Stimulated activated CD8-positive, alpha-beta memory T cell treated with anti-CD3 and anti-CD28 coated beads, Interleukin-15, amount 100 ng/mL, for 48 hours (primary cell): Measurements from ENCODE around the gene TSNAX.

ENCODE experiments used
- DNase-seq, 2 donors: peaks; one replicate each; pipeline ENCODE4 v3.0.0-alpha.2; 2020; ENCODE audit warnings: low read depth in 2 of 2

The TSNAX gene

GRCh38 chr1:231518485-231519034, 9.9 kb upstream of the TSNAX start:
- no peak for DNase-seq

- DNase-seq = no peak
These were observed 9.3 kb upstream of the TSNAX start for GRCh38 chr1:231519166-231519565.

- DNase-seq = no peak
These were observed 6.4 kb upstream of the TSNAX start for GRCh38 chr1:231522038-231522437.

DNA sequence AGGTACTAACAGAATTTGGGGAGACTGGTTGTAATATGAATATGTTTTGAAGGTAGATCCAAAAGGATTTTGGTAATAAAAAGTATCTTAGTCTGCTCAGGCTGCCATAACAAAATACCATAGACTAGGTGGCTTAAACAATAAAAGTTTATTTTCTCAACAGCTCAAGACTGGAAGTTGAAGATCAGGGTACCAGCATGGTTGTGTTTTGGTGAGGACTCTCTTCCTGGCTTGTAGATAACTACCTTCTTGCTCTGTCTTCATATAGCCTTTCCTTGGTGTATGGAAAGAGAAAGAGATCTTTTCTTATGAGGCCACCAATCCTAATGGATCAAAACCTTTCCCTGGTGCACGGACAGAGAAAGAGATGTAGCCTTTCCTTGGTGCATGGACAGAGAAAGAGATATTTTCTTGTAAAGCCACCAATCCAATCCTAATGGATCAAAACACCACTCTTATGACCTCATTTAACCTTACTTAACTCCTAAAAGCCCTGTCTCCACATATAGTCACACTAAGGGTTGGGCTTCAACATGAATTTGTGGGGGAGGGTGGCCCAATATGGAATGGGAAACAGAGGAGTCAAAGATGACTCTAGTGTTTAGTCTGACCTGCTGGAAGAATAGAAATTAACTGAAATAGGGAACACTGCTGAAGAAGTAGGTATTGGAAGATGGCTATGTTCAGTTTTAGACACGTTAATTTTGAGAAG, 5.4 kb upstream of the TSNAX start:
- DNase-seq = no peak

- no peak for DNase-seq
These were observed 4.7 kb upstream of the TSNAX start for GRCh38 chr1:231523816-231524215.

DNA sequence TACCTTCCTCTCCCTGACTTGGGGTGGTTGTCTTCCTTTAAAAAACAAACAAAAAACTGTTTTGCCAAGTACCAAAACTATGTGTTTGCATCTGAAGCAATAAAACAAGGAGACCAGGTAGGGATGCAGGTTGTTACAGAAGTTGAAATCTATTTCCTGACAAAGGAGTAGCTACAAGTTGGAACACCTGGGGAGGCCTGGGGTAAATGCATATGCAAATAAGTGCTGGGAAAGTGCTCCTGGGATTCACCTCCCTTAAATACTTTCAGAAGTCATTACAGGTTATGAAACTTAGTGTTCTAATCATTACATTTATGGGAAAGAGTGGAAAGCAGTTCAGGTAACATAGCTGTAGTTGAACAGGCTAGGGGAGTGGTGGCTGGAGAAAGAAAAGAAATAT, 1.9 kb upstream of the TSNAX start:
- DNase-seq = no peak

DNA sequence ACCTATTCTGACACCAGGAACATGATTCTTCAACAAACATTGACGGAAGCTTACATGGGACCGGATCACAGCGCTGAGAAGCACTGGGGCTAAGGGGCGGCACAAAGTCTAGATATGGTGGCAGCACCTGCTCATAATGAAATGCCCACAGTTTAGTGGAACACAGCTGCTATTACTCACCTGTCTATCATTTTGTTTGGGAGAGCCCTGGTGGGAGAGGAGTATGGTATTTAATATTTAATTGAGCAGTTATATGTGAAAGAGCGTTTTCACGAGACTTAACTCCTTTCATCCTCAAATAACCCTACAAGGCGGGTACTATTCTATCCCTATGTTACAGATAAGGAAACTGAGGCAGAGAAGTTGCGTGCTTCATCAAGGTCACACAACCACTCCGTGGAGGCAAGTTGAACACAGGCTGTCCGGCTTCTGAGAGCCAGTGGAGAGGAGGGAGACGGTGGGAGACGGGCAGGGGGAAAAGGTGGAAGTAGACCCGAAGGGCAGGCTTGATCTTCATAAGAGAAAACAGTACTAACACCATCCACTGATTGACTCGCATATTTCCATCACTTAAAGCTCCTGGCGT, 790 bp upstream of the TSNAX start:
- DNase-seq = no peak

DNA sequence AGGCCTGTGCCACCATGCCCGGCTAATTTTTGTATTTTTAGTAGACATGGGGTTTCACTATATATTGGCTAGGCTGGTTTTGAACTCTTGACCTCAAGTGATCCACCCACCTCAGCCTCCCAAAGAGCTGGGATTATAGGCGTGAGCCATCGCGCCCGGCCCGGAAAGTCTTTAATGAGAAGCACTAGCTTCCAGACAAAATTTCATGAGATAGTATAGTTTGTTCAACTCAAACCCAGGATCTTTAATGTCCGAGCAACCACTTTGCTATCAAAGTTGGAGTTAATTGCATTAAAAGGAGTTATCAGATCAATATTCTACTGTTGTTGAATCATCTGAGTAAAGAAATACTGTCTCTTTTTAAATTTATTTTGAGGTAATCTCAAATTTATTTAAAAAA, 4.8 kb downstream of the TSNAX start:
- no peak for DNase-seq

GRCh38 chr1:231534703-231535159, 6.3 kb downstream of the TSNAX start:
- DNase-seq = no peak

DNA sequence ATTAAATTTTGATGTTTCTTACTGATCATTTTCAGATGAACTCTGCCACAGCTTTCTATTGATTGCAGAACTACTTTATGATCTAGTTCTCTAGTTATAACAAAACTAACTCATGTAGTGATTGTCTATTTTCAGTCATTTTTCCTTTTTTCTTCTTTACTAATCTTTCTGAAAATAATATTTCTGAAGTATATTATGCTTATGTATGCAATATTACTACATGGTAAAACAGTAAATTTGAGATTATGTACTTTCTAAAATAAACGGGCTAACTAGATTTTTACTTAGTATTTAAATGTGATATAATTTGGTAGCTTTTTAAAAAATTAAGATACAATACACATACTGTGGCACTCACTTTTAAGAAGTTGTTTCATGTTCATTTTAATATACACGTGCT, 7.6 kb downstream of the TSNAX start:
- no peak for DNase-seq

DNA sequence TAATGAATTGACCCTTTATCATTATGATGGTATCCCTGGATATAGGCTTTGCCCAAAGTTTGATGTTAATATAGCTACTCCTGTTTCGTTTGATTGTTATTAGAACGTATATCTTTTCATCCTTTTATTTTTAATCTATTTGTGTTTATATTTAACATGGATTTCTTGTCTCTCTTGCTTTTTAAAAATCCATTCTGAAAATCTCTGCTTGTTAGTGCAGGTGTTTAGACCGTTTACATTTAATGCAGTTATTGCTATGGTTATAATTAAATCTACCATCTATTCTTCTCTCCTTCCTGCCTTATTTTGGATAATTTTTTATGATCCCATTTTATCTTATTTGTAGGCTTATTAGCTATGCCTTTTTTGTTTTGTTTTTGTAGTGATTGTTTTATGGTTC, 12.4 kb downstream of the TSNAX start:
- no peak for DNase-seq

DNA sequence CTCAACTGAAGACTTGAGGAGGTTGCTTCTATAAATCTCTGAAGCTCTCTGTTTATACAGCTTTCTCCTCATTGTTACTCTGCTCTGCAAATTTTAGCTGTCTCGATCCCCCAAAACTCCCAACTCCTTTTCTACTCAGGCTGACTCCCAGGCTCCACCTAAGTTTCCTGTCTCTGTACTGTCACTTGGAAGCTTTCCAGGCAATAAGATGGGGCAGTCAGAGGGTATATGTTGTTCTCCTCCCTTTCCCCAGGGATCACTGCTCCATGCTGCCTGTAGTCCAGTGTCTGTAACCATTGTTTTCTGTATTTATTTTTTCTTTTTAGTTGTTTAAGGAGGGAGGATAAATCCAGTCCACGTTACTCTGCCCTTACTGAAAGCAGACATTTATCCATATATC, 13.4 kb downstream of the TSNAX start:
- no peak for DNase-seq

DNA sequence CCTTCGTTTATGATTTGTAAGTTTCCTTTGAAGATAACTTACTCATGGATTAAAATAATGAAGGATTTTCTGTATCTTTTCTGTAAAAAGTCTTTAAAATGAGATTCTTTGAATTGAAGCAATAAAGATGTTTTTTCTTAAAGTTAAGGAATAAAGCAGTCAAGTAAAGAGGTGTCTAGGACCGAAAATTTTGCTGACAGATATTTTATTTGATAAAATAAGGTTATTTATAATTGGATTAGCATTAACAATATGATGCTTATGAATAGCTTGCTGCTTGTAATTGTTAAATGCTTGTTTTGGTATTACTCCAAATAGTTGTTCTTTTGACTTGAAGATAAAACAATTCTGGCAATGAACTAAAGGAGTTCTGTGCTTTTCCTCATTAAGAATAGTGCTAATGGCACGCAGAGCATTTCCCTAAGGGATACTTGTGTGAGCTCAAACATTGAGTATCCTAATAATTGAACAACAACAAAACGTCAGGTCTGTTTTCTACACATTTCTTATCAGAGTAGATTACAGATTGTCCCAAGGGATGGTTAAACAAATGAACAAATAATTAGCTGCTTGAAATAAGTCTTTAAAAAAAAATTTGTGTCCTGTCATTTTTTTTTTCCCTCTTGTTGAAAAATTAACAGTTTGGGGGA, 16.6 kb downstream of the TSNAX start:
- no peak for DNase-seq

DNA sequence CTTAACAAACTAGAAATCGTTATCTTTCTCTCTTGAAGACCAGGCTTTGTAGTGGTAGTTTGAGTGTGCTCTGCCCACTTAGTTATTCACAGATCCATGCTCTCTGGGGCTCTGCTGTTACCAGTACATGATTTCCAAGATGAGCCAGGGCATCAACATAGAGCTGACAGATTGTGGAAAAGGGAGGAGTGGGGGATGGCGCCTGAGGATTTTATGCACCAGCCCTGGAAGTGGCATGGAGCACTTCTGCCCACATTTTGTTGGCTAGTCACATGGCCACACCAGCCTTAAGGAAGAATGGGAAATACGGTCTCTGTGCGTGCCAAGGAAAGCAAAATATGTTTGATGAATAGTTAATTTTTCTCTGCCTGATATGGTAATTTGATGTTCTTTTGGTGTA, 18.2 kb downstream of the TSNAX start:
- DNase-seq = no peak

DNA sequence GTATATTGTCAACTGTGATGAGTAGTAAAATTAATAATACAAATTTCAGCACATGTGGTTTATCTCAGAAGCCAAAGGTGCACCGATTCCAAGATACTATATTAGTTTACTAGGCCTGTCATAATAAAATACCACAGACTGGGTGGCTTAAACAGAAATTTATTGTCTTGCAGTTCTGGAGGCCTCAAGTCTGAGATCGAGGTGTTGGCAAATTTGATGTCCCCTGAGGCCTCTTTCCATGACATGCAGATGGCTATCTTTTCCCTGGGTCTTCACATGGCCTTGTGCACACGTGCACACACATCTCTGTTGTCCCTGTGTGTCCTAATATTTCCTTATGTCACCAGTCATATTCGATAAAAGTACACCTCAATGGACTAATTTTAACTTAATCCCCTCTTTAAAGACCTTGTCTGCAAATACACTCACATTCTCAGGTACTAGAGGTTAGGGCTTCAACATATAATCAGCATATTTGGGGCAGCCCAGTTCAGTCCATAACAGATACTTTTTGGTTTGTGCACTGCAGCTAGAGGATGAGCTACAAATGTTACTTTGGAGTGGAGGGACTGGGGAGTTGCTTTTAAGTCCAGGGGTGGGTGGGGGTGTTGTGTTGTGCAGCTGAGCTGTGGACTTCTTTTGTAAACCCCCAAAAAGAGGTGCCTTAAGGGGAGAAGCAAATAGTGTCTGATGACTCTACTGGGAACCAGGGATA, 21.4 kb downstream of the TSNAX start:
- DNase-seq = no peak

DNA sequence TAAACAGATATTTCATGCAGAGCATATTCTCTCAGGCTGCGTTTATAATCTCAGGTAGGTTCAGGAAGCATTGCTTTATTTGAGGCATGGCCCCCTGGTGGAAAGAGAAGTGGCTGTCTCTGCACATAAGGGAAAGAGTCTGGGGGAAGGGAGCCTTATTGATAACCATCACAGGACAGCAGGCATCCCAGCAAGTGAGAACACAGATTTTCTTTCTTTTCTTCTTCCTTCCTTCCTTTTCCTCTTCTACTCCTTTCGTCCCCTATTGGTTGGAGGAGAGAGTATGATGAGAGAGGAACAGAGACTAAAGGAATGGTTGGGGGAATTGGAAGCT, 21.9 kb downstream of the TSNAX start:
- DNase-seq = no peak

- DNase-seq = no peak
These were observed 24.9 kb downstream of the TSNAX start for GRCh38 chr1:231553320-231553719.

DNA sequence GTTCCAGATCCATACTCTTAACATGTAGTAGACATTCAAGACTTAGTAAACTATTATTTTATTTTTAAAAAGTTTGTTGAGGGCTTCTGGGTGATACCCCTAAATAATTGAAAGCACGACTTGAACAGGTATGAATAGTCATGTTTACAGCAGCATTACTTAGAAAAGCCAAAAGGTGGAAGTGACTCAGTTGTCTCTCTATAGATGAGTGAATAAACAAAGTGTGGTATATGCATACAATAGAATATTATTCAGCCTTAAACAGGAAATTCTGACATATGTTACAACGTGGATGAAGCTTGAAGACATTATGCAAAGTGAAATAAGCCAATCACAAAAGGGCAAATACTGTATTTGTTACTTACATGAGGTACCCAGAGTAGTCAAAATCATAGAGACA, 26.5 kb downstream of the TSNAX start:
- DNase-seq = no peak

DNA sequence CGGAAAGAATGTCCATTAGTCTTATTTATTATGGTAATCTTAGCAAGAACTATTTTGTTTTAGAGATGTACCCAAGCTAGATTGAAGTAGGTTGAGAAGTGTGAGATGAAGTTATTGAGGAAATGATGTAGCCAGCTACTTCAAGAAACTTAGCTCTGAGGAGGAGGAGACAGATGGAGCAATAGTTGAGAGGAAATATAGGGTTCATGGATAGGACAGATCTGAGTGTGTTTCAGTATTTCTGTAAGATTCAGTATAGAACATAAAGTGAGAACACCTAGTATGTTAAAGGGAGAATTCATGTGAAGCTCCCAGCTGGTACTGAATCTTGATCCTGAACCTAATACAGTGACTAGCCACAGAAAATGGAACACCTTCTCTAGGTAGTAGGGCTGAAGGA, 28.9 kb downstream of the TSNAX start:
- no peak for DNase-seq

DNA sequence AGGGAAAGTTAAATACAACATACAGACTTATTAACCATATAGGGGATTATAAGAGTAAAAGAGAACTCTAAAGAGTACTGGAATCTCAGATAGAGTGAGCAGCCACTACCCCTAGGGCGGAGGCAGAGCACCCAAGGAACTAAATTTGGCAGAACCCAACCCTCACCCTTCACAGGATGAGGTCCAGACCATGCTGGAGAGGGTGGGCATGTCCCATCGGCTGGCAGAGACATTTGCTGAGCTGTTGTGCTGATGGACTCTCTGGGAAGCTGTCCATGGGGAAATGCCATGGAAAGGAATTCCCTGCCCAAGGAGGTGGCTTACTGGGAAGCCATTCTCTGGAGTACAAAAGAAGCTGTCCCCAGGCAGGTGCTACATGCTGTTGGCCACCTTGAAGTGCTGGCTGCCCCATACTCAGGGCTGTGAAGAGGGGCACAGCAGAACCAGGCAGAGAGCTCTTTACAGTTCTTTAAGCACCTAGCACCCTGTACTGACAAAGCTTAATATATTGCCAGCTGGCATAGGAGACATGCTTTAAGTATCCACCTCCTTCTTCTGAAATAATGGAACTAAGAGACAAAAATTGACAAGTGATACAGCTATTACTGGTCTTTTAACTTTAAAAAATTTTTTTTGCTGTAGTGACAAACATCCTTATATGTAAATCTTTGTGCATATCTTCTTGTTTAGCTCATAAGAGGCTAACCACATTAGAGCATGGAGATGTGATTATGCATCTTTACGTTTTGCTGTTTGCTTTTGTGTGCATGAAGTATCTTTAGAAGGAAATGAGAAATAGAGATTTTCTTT, 29.6 kb downstream of the TSNAX start:
- DNase-seq = no peak

GRCh38 chr1:231558708-231559185, 30.3 kb downstream of the TSNAX start:
- no peak for DNase-seq
